Measurements from ENCODE around the gene TMC5.
"Not testable (repeated sequence)": the region's sequence is repeated elsewhere in the genome, so short reads cannot be mapped to it uniquely, and the experiment has no call there.

TMC5 gene

DNA sequence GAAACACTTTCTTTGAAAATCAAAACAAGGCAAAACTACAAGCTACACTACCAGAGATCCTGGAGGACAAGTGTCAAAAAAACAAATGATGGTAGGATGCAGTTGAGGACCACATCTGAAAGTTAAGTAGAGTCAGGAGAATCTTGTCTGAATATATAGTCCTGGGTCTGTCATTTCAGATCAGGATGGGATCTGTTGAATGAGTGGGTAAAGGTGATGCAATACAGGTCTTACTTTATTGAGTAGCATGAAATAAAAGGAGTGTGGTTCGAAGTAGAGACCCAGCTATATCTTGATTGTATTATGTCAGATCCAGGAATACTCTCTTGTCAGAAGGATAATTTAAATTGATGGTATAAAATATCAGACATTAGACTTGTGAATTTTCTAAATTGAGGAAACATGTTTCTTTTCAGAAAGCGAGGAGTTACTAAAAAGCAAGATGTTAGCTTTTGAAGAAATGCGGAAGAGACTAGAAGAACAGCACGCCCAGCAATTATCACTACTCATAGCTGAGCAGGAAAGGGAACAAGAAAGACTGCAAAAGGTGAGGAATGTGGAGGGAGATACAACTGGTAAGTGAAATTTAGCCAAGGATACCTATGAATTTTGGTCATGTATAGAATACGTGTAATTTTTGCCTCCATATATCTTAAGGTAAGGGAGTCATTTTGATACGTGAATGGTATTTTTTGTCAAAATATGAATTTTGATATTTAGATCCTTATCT is 122.7 kb downstream of the TMC5 start:
- no peak for DNase-seq (ENCODE audit: low read depth in 1 of 2, low spot score in 1 of 2)

DNA sequence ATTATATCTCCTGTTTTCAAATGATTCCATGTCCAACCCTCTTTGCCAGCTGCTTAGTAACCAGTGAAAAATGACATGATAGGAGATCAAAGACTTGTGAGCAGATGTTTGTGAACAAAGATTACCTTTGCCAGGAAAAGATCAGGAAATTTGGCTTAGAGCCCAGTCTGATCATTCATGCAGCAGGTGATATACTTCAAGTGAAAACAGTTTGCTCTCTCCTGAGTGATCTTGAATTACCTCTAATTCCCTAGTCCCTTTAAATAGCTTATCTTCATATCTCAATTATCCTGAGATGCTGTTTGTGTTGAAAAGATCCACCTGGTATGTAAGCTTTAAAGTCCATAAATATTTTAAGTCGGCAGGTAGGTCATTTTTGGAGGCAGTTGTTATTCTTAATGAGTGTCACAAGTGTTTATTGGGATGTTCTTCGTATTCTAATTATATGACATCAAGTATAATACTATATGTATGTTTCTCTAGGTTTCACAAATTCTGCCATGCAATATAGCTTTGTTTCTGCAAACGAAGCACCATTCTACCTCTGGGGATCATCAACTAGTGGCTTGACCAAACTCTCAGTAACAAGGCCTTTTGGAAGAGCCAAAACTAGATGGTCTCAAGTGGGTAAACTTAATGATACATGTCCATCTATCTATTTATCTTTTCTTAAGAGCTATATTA is 124.6 kb downstream of the TMC5 start:
- DNase-seq (ENCODE audit: low read depth in 1 of 2, low spot score in 1 of 2) = no peak

DNA sequence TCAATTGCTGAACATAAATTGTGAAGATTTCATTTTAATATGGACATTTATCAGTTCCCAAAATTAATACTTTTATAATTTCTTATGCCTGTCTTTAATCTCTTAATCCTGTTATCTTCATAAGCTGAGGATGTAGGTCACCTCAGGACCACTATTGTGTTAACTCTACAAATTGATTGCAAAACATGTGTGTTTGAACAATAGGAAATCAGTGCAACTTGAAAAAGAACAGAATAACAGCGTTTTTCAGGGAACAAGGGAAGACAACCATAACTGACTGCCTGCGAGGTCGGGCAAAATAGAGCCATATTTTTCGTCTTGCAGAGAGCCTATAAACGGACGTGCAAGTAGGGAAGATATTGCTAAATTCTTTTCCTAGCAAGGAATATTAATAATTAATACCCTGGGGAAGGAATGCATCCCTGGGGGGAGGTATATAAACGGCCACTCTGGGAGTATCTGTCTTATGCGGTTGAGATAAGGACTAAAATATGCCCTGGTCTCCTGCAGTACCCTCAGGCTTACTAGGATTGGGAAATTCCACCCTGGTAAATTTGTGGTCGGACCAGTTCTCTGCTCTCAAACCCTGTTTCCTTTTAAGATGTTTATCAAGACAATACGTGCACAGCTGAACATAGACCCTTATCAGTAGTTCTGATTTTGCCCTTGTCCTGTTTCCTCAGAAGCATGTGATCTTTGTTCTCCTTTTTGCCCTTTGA is 125.8 kb downstream of the TMC5 start:
- not testable (repeated sequence) for DNase-seq (ENCODE audit: low read depth in 1 of 2, low spot score in 1 of 2)

DNA sequence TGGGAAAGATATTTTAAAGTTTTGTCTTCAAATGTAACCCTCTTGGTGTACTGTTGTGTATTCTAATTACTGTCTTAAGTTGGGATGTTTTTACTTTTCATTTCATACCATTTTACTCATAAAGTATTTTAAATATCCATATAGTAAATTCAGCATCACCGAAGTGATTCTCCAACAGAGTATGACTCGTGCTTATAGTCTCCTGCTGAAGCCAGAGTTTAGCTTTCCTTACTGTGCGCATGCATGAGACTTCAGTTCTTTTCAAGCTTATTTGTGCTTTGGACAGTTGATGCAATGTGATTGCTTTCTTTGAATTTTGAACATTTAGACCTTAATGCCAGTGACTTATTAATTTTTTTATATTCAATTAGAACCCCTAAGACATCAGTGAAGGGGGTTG is 130.5 kb downstream of the TMC5 start:
- DNase-seq (ENCODE audit: low read depth in 1 of 2, low spot score in 1 of 2) = no peak

Data from activated CD4-positive, alpha-beta T cell treated with anti-CD3 and anti-CD28 coated beads, Interleukin-2, amount 50 U/mL, for 24 hours (primary cell).